ENCODE measurements around the gene PARN. TPM values are rescaled to one million over a fixed set of nuclear protein-coding genes. Genes with fewer than 3 reads are reported as not detected.
A peak's percentile ranks its signal among the peaks of the same experiment; 100 is the strongest.
"Not testable (repeated sequence)": the region's sequence is repeated elsewhere in the genome, so short reads cannot be mapped to it uniquely, and the experiment has no call there.

PARN gene
- total and polyA plus RNA-seq, 4 donors = 8.1 to 32.2 (median 22.0) TPM

DNA sequence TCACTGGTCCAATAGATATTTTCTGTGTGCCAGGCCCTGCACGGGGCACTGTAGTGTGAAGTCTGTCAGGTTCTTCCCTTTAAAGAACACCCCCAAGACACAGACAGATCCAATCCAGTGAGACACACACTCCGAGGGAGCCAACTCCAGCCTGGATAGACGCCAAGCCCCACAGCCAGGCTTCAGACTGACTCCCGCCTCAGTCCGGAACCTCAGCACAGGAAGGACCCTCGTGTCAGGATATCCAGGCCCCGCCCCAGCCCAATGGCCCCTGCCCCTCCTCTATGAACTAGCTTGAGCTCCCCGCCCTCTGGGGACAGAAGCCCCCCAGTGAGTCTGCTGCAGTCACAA, 228.4 kb downstream of the PARN start:
- not testable (repeated sequence) for H3K4me3 ChIP-seq (ENCODE audit: low read length in 2 of 2); H3K27ac ChIP-seq (ENCODE audit: low read depth in 1 of 2, low read length in 2 of 2); H3K9me3 ChIP-seq (ENCODE audit: control insufficient read depth, low read length); H3K27me3 ChIP-seq (ENCODE audit: control insufficient read depth in 1 of 2, insufficient read depth in 2 of 2, low read length in 1 of 2); H3K4me1 ChIP-seq (ENCODE audit: control insufficient read depth in 1 of 2, insufficient read depth in 2 of 2, low read length in 2 of 2); H3K36me3 ChIP-seq (ENCODE audit: control insufficient read depth in 1 of 2, insufficient read depth in 2 of 2, low read length in 1 of 2)
- peak; percentile 4 for ATAC-seq (ENCODE audit: low FRiP score)
- DNase-seq = peak; percentile 68 to 84
- intact Hi-C loops (cut with DNase I) = loop anchor here in 1 of 2 donors (10.0 kb wide), 1 partner anchor 103 kb away; no protein-coding TSS in a partner anchor
- WGBS, 2 donors = 11 to 38% methylated on average over 5 to 8 of the region's 8 CpGs

DNA sequence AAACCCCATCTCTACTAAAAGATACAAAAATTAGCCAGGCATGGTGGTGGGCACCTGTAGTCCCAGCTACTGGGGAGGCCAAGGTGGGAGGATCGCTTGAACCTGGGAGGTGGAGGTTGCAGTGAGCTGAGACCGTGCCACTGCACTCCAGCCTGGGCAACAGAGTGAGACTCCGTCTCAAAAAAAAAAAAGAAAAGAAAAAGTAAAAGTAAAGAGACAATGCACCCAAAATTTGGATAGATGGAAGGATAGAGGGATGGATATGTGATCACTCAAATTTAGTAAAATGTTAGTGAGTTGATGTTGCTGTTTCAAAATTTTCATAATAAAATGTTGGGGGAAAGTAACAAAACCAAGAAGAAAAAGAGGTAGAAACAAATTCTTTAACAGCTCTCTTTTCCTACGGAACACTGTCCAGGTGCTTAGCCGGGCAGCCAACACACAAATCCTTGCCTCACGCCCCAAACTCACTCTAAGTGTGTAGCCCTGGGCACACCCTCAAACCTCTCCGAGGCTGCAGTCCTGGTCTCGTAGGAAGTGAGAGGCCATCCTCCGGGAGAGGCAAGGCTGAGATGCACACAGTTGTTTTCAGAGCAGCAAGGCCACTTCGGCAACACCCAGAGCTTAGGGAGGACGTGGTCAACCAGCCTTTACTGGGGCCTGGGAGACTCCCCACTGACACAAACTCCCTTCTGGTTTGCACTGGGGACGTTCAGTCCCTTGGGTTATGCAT, 228.9 kb downstream of the PARN start:
- H3K27me3 ChIP-seq (ENCODE audit: control insufficient read depth in 1 of 2, insufficient read depth in 2 of 2, low read length in 1 of 2); H3K9me3 ChIP-seq (ENCODE audit: control insufficient read depth, low read length); H3K4me1 ChIP-seq (ENCODE audit: control insufficient read depth in 1 of 2, insufficient read depth in 2 of 2, low read length in 2 of 2); H3K36me3 ChIP-seq (ENCODE audit: control insufficient read depth in 1 of 2, insufficient read depth in 2 of 2, low read length in 1 of 2); H3K27ac ChIP-seq (ENCODE audit: low read depth in 1 of 2, low read length in 2 of 2); DNase-seq; H3K4me3 ChIP-seq (ENCODE audit: low read length in 2 of 2): not testable (repeated sequence)
- ATAC-seq (ENCODE audit: low FRiP score) = peak; percentile 5
- WGBS, 2 donors = 29 to 62% methylated on average over 12 of the region's 12 CpGs
- intact Hi-C loops (cut with DNase I) = loop anchor here in 1 of 2 donors (10.0 kb wide), 1 partner anchor 104 kb away; no protein-coding TSS in a partner anchor

DNA sequence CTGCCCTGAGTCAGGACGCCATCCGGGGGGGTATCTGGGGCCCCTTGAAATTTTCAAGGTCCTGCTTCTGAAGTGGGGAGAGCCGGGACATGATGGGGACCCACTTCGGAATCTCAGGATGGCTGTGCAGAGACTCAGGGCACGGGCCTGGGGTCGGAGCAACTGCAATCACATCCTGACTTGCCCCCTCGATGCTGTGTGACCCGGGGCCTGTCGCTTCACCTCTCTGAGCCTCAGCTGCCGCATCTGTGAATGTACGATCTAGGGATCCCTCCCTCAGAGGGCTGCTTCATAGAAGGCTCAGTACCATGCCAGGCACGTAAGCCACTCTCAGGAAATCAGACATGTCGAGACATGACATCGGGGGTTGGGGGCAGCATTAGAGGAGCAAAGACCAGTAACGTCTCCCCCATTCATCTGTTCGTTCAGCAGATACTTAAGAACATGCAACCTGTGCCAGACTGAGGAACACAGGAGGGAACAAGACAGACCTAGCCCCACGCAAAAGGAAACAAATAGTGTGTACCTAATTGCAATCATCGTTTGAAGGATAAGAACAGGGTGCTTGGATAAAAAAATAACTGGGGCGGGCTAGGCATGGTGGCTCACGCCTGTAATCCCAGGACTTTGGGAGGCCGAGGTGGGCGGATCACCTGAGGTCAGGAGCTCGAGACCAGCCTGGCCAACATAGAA, 229.6 kb downstream of the PARN start:
- ATAC-seq (ENCODE audit: low FRiP score) = no peak
- intact Hi-C loops (cut with DNase I) = loop anchor here in 1 of 2 donors (10.0 kb wide), 1 partner anchor 104 kb away; no protein-coding TSS in a partner anchor

DNA sequence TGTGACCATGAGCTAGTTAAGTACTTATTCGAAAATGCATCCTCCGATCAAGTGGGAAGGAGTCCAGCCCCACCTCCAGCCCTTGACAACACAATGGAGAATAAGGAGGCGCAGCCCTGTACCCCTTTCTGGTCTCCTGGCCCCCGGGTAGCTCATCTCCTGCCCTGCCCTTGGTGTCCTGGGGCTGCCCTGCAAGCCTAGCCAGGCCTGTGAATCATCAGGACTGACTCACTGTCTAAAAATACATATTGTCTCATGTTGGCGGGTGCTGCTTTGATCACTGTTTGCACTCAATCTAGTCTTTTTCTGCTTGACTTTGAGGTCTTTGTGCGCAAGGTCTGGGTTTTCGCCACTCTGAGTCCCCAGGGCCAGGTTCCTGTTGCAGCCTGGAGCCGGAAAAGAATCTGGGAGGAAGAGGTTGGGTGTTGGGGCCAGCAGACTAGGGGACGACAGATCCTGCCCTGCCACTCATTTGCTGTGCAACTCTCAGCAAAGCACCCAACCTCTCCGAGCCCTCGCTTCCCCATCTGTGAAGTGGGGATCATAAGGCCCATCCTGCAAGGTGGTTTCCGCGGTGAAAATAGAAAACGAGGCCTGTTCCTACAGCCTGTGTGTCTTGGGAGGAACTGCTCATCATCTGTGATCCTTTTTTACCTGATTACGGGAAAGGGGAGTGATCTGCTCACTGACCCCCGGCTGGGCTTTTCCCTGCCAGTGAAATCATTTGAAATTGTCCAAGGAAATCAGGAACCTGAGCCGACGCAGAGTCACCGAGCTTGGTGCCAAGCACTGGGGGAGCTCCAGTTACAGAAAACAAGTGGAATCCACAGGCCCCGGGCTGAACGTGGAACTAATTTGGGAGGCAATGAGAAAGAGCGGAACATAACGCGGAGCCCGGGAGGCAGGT, 230.4 kb downstream of the PARN start:
- peak; percentile 88 for ATAC-seq (ENCODE audit: low FRiP score)
- H3K4me3 ChIP-seq (ENCODE audit: low read length in 2 of 2) = no peak overlapping the region
- WGBS, 2 donors = 15 to 18% methylated on average over 25 of the region's 25 CpGs

More for the DNA sequence above, 229.6 kb downstream of the PARN start:
- H3K4me3 ChIP-seq (ENCODE audit: low read length in 2 of 2) = no peak overlapping the region
- no peak for DNase-seq
- no peak overlapping the region for H3K27ac ChIP-seq (ENCODE audit: low read depth in 1 of 2, low read length in 2 of 2)
- H3K36me3 ChIP-seq (ENCODE audit: control insufficient read depth in 1 of 2, insufficient read depth in 2 of 2, low read length in 1 of 2) = no peaks in the 10 kb centered on the region
- peaks cover 0 to 6% of the 10 kb centered on the region in 2 donors for H3K4me1 ChIP-seq (ENCODE audit: control insufficient read depth in 1 of 2, insufficient read depth in 2 of 2, low read length in 2 of 2)
- WGBS, 2 donors = 66 to 79% methylated on average over 23 of the region's 23 CpGs
- H3K9me3 ChIP-seq (ENCODE audit: control insufficient read depth, low read length) = no peaks in the 10 kb centered on the region
- no peaks in the 10 kb centered on the region for H3K27me3 ChIP-seq (ENCODE audit: control insufficient read depth in 1 of 2, insufficient read depth in 2 of 2, low read length in 1 of 2)

DNA sequence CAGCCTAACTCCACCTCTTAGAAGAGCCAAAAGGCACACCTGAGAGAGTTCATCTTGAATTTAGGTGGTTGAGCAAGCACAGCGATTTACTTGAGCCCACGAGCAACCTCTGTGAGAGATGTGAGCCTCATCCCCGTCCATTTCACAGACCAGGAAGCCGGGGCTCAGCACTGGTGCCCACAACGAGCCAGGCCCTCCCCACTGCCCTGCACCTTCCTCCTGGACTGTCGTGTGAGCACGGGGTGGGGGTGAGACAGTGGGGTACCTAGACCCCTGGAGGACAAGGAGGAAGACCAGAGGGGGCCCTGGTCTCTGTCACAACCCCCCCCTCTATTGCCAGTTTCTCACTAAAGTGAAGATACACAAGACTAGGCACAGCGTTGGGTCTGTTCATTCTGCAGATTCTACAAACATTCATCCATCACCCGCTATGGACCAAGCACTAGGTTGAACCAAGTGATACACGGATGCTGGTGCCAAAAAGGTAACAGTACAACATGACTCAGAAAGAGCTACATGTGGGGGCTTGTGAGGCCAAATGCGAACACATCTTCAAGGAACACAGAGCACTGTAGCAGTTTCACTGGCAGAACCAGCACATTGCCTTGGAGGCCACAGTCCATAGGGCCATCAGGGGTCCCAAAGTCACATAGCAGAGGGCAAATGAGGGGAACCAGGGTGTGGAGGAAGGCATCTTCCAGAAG, 231.9 kb downstream of the PARN start:
- no peak overlapping the region for H3K4me3 ChIP-seq (ENCODE audit: low read length in 2 of 2)
- DNase-seq = no peak
- peaks cover 0 to 6% of the 10 kb centered on the region in 2 donors for H3K4me1 ChIP-seq (ENCODE audit: control insufficient read depth in 1 of 2, insufficient read depth in 2 of 2, low read length in 2 of 2)
- no peak for ATAC-seq (ENCODE audit: low FRiP score)
- H3K27ac ChIP-seq (ENCODE audit: low read depth in 1 of 2, low read length in 2 of 2) = no peak overlapping the region
- 80 to 93% methylated on average over 11 of the region's 11 CpGs for WGBS, 2 donors
- H3K27me3 ChIP-seq (ENCODE audit: control insufficient read depth in 1 of 2, insufficient read depth in 2 of 2, low read length in 1 of 2) = no peaks in the 10 kb centered on the region
- H3K36me3 ChIP-seq (ENCODE audit: control insufficient read depth in 1 of 2, insufficient read depth in 2 of 2, low read length in 1 of 2) = no peaks in the 10 kb centered on the region
- intact Hi-C loops (cut with DNase I) = no loop called here
- H3K9me3 ChIP-seq (ENCODE audit: control insufficient read depth, low read length) = no peaks in the 10 kb centered on the region

More for the DNA sequence above, 230.4 kb downstream of the PARN start:
- H3K36me3 ChIP-seq (ENCODE audit: control insufficient read depth in 1 of 2, insufficient read depth in 2 of 2, low read length in 1 of 2) = no peaks in the 10 kb centered on the region
- no peaks in the 10 kb centered on the region for H3K27me3 ChIP-seq (ENCODE audit: control insufficient read depth in 1 of 2, insufficient read depth in 2 of 2, low read length in 1 of 2)
- H3K9me3 ChIP-seq (ENCODE audit: control insufficient read depth, low read length) = no peaks in the 10 kb centered on the region
- peak overlapping the region; percentile 93 to 95 for H3K27ac ChIP-seq (ENCODE audit: low read depth in 1 of 2, low read length in 2 of 2)
- H3K4me1 ChIP-seq (ENCODE audit: control insufficient read depth in 1 of 2, insufficient read depth in 2 of 2, low read length in 2 of 2) = peaks cover 0 to 6% of the 10 kb centered on the region in 2 donors
- peak; percentile 84 to 88 for DNase-seq
- intact Hi-C loops (cut with DNase I) = loop anchor here in 1 of 2 donors (10.0 kb wide), 1 partner anchor 105 kb away; no protein-coding TSS in a partner anchor

DNA sequence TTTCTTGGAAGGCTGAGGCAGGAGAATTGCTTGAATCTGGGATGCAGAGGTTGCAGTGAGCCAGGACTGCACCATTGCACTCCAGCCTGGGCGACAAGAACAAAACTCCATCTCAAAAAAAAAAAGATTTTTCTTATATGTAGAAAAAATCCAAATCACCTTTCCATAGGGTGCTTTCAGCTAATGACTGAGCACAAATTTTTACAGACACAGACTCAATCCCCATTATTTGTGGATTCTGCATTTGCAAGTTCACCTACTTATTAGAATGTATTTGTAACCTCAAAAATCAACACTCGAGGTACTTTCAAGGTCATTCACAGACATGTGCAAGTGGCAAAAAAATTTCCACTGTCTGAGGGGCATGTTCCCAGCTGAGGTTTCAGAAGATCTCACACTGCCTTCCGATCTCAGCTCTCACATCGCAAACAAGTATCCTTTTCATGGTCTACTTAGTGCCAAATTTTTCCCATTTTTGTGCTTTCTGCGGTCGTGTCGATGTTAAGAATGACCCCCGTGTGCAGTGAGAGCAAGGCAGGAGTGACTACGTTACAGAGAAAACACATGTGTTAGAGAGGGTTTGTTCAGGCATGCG, 234.3 kb downstream of the PARN start:
- H3K36me3 ChIP-seq (ENCODE audit: control insufficient read depth in 1 of 2, insufficient read depth in 2 of 2, low read length in 1 of 2); H3K9me3 ChIP-seq (ENCODE audit: control insufficient read depth, low read length); ATAC-seq (ENCODE audit: low FRiP score); H3K27ac ChIP-seq (ENCODE audit: low read depth in 1 of 2, low read length in 2 of 2); H3K27me3 ChIP-seq (ENCODE audit: control insufficient read depth in 1 of 2, insufficient read depth in 2 of 2, low read length in 1 of 2); intact Hi-C loops (cut with DNase I); H3K4me3 ChIP-seq (ENCODE audit: low read length in 2 of 2); H3K4me1 ChIP-seq (ENCODE audit: control insufficient read depth in 1 of 2, insufficient read depth in 2 of 2, low read length in 2 of 2); DNase-seq: not testable (repeated sequence)
- 42 to 58% methylated on average over 10 of the region's 10 CpGs for WGBS, 2 donors

DNA sequence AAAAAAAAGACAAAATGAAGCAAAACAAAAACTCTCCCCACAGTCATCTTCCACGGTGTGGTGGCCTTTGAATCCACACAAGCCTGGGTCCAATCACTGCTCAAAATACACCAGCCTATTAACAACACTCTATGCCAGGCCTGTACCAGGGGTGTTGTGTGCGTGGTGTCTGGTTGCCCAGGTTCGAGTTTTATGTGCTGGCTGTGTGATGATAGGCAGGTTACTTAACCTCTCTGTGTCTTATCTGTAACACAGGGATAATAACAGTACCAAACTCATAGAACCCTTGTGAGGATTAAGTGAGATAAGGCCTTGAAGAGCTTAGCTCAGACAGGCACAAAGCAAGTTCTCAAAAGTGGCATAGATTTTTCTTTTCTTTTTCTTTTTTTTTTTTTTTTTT, 235.2 kb downstream of the PARN start:
- Histone ChIP-seq H3K4me3 (ENCODE audit: low read length in 2 of 2) (no peak overlapping the region), H3K36me3 (ENCODE audit: control insufficient read depth in 1 of 2, insufficient read depth in 2 of 2, low read length in 1 of 2) (no peaks in the 10 kb centered on the region), H3K4me1 (ENCODE audit: control insufficient read depth in 1 of 2, insufficient read depth in 2 of 2, low read length in 2 of 2) (peaks cover 0 to 4% of the 10 kb centered on the region in 2 donors), H3K27ac (ENCODE audit: low read depth in 1 of 2, low read length in 2 of 2) (no peak overlapping the region), H3K27me3 (ENCODE audit: control insufficient read depth in 1 of 2, insufficient read depth in 2 of 2, low read length in 1 of 2) (no peaks in the 10 kb centered on the region), H3K9me3 (ENCODE audit: control insufficient read depth, low read length) (no peaks in the 10 kb centered on the region)
- ATAC-seq (ENCODE audit: low FRiP score) (no peak), DNase-seq (no peak)
- intact Hi-C loops (cut with DNase I) = no loop called here
- WGBS, 2 donors = 92 to 93% methylated on average over 3 of the region's 3 CpGs

DNA sequence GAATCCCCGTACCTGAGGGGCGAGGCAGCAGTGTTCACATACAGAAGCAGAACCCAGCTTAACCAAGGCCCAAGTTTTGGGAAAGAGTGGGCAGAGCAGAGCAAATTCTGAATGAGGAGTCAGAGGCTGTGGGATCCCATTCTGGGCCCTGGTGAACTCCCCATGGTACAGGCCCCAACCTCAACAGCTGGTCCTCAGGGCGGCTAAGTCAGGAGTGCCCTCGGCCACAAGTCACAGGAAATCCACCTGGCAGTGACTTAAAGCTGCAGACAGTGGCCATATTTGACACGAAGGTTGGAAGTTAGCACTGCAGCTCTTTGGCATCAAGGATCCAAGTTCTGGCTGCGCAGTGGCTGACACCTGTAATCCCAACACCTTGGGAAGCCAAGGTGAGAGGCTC, 237.1 kb downstream of the PARN start:
- Histone ChIP-seq H3K27ac (ENCODE audit: low read depth in 1 of 2, low read length in 2 of 2) (no peak overlapping the region), H3K9me3 (ENCODE audit: control insufficient read depth, low read length) (no peaks in the 10 kb centered on the region), H3K36me3 (ENCODE audit: control insufficient read depth in 1 of 2, insufficient read depth in 2 of 2, low read length in 1 of 2) (no peaks in the 10 kb centered on the region), H3K4me1 (ENCODE audit: control insufficient read depth in 1 of 2, insufficient read depth in 2 of 2, low read length in 2 of 2) (no peaks in the 10 kb centered on the region), H3K4me3 (ENCODE audit: low read length in 2 of 2) (no peak overlapping the region), H3K27me3 (ENCODE audit: control insufficient read depth in 1 of 2, insufficient read depth in 2 of 2, low read length in 1 of 2) (no peaks in the 10 kb centered on the region)
- intact Hi-C loops (cut with DNase I) = no loop called here
- ATAC-seq (ENCODE audit: low FRiP score) = no peak
- DNase-seq = no peak
- 93 to 94% methylated on average over 6 of the region's 6 CpGs for WGBS, 2 donors
